ENCODE data around the gene ERCC1.
A peak's percentile ranks its signal among the peaks of the same experiment; 100 is the strongest.
"Not testable (repeated sequence)": the region's sequence is repeated elsewhere in the genome, so short reads cannot be mapped to it uniquely, and the experiment has no call there.

Gene ERCC1

GRCh38 chr19:45451850-45452387 is 28.2 kb upstream of the ERCC1 start:
- DNase-seq, result no peak

GRCh38 chr19:45451131-45451849 is 27.6 kb upstream of the ERCC1 start:
- peak; percentile 93 for DNase-seq

DNA sequence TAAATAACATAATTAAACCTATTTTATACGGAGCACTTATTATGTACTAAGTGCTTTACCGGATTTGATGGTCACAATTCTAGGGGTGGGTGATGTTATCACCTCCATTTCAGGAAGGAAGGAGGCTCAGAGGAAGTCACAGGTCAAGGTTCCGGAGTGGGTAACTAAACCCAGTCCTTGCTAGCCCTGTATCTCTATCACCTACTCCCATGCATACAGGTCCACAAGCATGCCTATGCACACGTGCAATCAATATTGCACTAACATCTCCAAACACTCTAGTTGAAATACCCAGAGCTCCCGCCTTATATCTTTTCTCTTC is 26.3 kb upstream of the ERCC1 start:
- peak; percentile 80 for DNase-seq

DNA sequence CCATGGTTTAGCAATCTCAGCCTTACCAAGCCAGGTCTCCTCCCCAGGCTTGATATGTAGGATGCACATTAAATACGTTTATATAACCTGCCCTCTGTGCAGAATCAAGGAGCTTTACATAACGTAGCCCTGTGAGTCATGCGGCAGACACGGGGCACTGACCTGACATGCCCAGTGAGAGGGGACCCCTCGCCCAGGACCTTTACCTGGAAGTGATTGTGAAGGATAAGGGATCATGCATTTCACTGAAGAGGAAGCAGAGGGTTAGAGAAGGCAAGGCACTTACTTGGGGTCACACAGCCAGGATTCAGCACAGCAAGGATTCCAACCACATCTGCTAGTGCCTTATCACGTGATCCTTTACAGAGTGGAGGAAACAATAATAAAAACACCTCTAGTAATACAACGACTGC is 25.2 kb upstream of the ERCC1 start:
- DNase-seq, result no peak

DNA sequence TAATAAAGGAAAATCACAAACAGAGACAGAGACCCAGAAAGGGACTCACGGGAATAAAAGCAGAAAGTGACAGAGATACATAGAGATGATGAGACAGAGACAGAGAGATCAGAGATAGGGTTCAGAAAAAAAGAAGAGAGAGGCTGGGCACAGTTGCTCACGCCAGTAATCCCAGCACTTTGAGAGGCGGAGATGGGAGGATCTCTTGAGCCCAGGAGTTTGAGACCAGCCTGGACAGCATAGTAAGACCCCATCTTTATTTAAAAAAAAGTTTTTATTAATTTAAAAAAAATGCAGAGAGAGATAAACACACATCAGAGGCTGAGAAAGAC is 24.7 kb upstream of the ERCC1 start:
- DNase-seq, result no peak

GRCh38 chr19:45446944-45447343 is 23.2 kb upstream of the ERCC1 start:
- no peak for DNase-seq

GRCh38 chr19:45446295-45446694 is 22.6 kb upstream of the ERCC1 start:
- peak; percentile 55 for DNase-seq

- DNase-seq, result no peak
Observed at GRCh38 chr19:45445139-45445538, 21.4 kb upstream of the ERCC1 start.

DNA sequence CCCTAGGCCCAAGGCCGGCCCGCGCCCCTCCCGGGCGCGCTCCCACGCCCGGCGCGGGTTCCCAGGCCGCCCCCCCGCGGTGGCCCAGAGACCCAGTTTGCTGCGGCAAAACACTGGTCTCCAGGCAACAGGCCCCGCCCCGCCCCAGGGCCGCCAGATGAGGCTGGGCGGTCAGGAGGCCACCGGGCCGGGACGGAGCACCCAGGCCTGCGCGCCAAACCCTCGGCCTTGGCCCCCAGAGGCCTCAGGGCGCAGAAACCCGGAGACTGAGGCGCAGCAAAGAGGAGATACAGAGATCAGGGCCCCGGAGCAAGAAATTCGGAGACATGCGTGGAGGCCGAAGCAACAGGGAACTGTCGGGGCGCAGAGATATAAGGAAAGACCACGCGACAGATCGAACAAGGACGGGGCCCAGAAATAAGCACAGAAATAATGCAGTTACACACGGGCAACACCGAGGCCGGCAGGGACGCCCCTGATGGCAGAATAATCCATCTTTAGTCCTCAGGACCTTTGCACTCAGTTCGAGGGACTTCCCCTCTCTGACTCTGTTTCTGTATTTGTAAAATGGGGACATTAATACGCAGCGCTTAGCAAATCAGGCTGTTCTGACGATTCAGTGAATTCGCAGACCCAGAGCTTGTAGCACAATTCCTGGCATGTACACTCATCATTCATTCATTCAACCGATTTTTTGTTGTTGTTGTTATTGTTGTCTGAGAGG is 20.8 kb upstream of the ERCC1 start:
- DNase-seq, result peak; percentile 87

DNA sequence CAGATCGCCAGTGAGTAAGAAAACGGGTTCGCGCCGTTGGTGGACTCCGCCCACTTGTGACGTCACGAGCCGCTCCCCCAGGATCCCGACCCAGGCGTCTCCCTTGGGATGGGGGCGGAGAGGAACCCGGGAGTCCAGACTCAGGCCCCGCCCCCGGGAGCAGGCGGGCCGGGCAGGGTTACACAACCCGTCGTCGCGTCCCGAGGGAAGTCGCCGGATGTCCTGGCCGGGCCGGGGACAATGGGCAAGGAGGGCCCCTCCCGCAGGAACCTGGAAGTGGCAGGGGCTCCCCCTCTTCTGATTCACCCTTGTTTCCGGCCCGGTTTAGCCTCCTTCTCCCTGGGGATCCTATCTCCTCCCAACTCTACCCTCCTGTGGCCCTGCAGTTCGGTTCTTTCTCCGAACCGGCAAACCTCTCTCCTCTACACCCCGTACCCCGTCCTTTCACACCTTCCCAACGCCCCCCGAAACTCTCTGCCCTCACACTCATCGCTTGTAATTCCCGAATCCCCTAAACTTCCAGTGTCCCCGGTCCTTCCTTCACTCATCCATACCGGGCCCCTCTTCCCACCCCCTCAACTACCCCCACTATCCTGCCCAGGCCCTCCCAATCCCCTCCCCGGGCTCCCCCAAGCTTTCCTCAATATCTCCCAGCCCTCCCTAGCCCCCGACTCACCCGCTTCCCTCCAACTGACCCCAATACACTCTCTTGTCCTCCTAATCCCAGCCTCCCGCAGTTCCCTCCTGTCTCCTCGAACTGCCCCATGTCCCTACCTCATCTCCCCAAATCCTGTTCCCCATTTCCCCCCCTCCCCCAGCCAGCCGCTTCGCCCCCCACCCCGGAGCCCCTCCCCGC is 20.0 kb upstream of the ERCC1 start:
- DNase-seq, result peak; percentile 55

GRCh38 chr19:45442778-45443461 is 19.2 kb upstream of the ERCC1 start:
- peak; percentile 62 for DNase-seq

- DNase-seq, result no peak
Observed at GRCh38 chr19:45442408-45442777, 18.7 kb upstream of the ERCC1 start.

DNA sequence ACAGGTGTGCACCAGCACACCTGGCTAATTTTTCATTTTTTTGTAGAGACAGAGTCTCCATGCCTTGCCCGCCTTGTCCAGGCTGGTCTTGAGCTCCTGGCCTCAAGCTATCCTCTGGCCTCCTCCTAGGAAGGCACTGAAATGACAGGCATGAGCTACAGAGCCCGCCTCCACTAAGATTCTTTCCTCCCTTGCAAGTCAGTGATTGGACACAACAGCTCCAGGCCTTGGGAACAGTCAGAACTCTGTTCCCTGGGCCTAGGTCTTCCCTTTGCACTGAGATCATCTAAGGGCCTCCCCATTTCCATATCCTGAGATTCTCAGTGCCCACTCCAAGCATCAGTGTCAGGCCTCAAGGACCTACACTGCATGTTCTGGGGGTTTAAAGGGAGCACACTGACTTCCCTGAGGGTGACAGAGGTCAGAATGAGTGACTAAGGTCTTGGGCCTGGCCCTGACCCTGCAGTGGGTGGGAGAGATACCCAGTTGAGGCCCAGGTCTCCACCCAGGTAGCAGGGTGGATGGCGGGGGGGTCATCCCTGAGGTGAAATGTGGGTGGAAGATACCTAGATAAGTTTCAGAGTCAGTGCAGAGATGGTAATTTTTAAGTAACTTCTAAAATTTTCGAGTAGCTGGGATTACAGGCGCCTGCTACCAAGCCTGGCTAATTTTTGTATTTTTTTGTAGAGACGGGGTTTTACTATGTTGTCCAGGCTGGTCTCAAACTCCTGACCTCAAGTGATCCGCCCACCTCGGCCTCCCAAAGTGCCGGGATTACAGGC is 17.3 kb upstream of the ERCC1 start:
- no peak for DNase-seq

- DNase-seq, result no peak
Observed at GRCh38 chr19:45440259-45440638, 16.5 kb upstream of the ERCC1 start.

- peak; percentile 88 for DNase-seq
Observed at GRCh38 chr19:45439569-45440258, 16.0 kb upstream of the ERCC1 start.

DNA sequence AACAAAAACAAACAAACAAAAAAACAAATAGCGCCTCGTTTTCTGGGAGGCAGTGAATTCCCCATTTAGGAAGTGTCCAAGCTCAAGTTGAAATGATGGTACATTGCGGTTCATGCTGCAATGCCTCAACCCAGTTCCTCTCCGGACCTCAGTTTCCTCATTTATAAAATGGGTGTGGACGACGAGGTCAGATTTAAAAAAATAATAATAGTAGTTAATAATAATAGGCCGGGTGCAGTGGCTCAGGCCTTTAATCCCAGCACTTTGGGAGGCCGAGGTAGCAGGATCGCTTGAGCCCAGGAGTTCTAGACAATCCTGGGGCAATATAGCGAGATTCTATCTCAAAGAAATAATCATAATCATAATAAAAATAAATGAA is 15.5 kb upstream of the ERCC1 start:
- DNase-seq, result no peak

- no peak for DNase-seq
Observed at GRCh38 chr19:45437328-45437727, 13.6 kb upstream of the ERCC1 start.

DNA sequence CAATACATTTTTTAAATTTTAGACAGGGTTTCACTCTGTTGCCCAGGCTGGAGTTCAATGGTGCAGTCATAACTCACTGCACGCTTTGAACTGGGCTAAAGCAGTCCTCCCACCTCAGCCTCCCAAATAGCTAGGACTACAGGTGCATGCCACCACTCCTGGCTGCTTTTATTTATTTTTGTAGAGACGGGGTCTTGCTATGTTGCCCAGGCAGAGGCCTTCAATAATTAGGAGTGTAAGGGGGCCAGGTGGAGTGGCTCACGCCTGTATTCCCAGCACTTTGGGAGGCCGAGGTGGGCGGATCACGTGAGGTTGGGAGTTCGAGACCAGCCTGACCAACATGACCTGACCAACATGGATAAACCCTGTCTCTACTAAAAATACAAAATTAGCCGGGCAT is 8.8 kb upstream of the ERCC1 start:
- not testable (repeated sequence) for DNase-seq

GRCh38 chr19:45431008-45431407 is 7.3 kb upstream of the ERCC1 start:
- DNase-seq, result not testable (repeated sequence)

- not testable (repeated sequence) for DNase-seq
Observed at GRCh38 chr19:45429896-45430295, 6.2 kb upstream of the ERCC1 start.

DNA sequence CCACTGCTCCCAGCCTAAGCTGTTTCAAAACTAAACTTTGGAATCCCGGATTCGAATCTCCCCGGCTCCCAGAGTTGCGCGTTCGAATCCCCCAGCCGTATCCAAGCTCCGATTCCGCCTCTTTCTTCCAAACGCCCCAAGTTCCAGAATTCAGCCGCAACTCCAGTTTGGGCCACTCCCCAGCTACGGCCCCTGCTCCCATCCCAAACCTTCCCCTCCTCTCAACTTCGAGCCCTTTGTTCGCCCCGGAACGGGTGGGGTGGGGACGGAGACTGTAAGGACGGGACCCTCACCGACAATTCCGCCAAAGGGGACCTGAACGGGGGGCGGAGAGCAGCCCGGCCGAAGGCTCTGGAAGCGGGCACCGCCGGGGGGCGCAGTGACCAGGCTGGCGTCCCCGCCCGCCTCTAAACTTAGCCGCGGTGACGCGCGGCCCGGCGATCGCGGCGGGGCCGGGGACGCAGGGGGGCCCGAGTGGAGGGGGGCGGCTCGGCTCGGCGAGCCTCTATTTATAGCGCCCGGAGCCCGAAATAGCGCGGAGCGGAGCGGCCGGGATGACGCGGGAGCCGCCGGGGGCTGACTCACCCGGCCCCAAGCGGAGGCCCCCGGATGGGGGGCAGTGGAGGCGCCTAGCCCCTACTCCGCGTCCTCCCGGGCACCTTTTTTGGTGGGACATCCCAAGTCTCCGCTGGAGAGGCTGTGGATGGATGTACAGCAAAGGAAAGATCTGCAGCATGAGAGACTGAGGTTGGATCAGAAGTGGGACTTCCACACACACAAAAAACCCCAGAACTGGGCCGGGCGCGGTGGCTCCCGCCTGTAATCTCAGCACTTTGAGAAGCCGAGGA is 4.9 kb upstream of the ERCC1 start:
- DNase-seq, result no peak
